Endothelial cell of umbilical vein (primary cell): ENCODE results near the gene PPM1H. TPM values are rescaled to one million over a fixed set of nuclear protein-coding genes. Genes with fewer than 3 reads are reported as not detected.

Experiments used
- BruUV-seq: library from RNA; stranded (reverse); fragments of 400-500 nt; replicated peaks from 2 replicates; lab custom pipeline; 2021; lab: Mats Ljungman, UMichigan
- CTCF ChIA-PET: fragments of 300-600, 350-600 bp; sonication (Branson Sonifier 250); formaldehyde crosslinking; loops from one replicate; lab custom pipeline; 2021; ENCODE audit warnings: antibody characterized with exemption, inconsistent platforms; lab: Charles Lee
- POLR2A ChIA-PET: fragments of 300-600, 350-600 bp; sonication (Branson Sonifier 250); formaldehyde crosslinking; loops from one replicate; lab custom pipeline; 2021; ENCODE audit warnings: antibody characterized with exemption, inconsistent platforms; lab: Charles Lee
- DNase-seq: peaks from one replicate; pipeline ENCODE4 v3.0.0-alpha.2; 2011; ENCODE audit warnings: low read depth, low spot score
- FAIRE-seq: peaks from 2 replicates; lab custom pipeline; 2011; peaks lifted over from hg19 to GRCh38; lab: Jason Lieb, UNC
- H2AFZ ChIP-seq: 2 replicates; pipeline ENCODE4 v1.6.0; 2012; ENCODE audit warnings: low read depth, low read length, control low read depth, inconsistent platforms
- H3K27ac ChIP-seq: 2 replicates; pipeline ENCODE4 v1.5.1; 2011; ENCODE audit warnings: low read depth, mild to moderate bottlenecking, control low read depth, low read length, moderate library complexity; ENCODE audit not compliant: insufficient read depth
- H3K27me3 ChIP-seq, 2 experiments: 2 replicates each; pipeline versions ENCODE4 v1.6.0 to v1.6.1; 2011; ENCODE audit warnings: low read length in 2 of 2, mixed read lengths in 1 of 2; ENCODE audit not compliant: control insufficient read depth in 2 of 2, insufficient read depth in 2 of 2
- H3K36me3 ChIP-seq, 2 experiments: 2 replicates in 1 of 2; 3 replicates in 1 of 2; pipeline ENCODE4 v1.5.1; 2011; ENCODE audit warnings: low read length in 2 of 2, mild to moderate bottlenecking in 1 of 2, moderate library complexity in 1 of 2; ENCODE audit not compliant: control insufficient read depth in 2 of 2, insufficient read depth in 2 of 2; ENCODE audit errors: extremely low read depth in 1 of 2
- H3K4me1 ChIP-seq: 3 replicates; pipeline ENCODE4 v1.5.1; 2011; ENCODE audit warnings: mild to moderate bottlenecking, low read length; ENCODE audit not compliant: control insufficient read depth, insufficient read depth; ENCODE audit errors: extremely low read depth
- H3K4me2 ChIP-seq: 2 replicates; pipeline ENCODE4 v1.6.1; 2011; ENCODE audit warnings: low read length, control low read depth, mixed read lengths; ENCODE audit not compliant: insufficient read depth
- H3K4me3 ChIP-seq, 3 experiments: fragments of 200-600 bp in 1 of 3; sonication (generic), shearing (Covaris generic) in 1 of 3; replicated peaks in 1 of 3; 2 replicates each; pipeline ENCODE4 v1.5.1; 2011 to 2016; ENCODE audit warnings: control low read depth in 3 of 3, low read length in 3 of 3, mild to moderate bottlenecking in 2 of 3, inconsistent platforms in 1 of 3, low read depth in 1 of 3, moderate library complexity in 1 of 3; ENCODE audit not compliant: insufficient read depth in 1 of 3
- H3K79me2 ChIP-seq: 2 replicates; pipeline ENCODE4 v1.6.0; 2012; ENCODE audit warnings: low read length, inconsistent platforms; ENCODE audit not compliant: control insufficient read depth, insufficient read depth
- H3K9ac ChIP-seq: replicated peaks from 2 replicates; pipeline ENCODE3; 2011; ENCODE audit warnings: low read length, control low read depth; ENCODE audit not compliant: insufficient read depth; ENCODE audit errors: extremely low read depth
- H3K9me1 ChIP-seq: replicated peaks from 3 replicates; pipeline ENCODE4 v1.6.0; 2011; ENCODE audit warnings: mild to moderate bottlenecking, low read length; ENCODE audit not compliant: control insufficient read depth, insufficient read depth; ENCODE audit errors: extremely low read depth
- H3K9me3 ChIP-seq: replicated peaks from 2 replicates; pipeline ENCODE4 v1.5.1; 2012; ENCODE audit warnings: low read length, inconsistent platforms; ENCODE audit not compliant: control insufficient read depth, insufficient read depth
- H4K20me1 ChIP-seq: replicated peaks from 2 replicates; pipeline ENCODE3; 2011; ENCODE audit warnings: mild to moderate bottlenecking, low read length; ENCODE audit not compliant: control insufficient read depth, insufficient read depth; ENCODE audit errors: extremely low read depth
- CTCF ChIP-seq, 2 donors: IDR thresholded peaks; 1 replicate in 1 of 2; 2 replicates in 1 of 2; pipeline ENCODE4 v1.5.1; 2011; ENCODE audit warnings: low read length in 2 of 2, mild to moderate bottlenecking in 2 of 2, moderate library complexity in 2 of 2, control low read depth in 1 of 2, inconsistent platforms in 1 of 2, low read depth in 1 of 2; ENCODE audit not compliant: insufficient read depth in 1 of 2; ENCODE audit errors: extremely low read depth in 1 of 2
- EZH2 ChIP-seq: IDR thresholded peaks from 2 replicates; pipeline ENCODE4 v1.6.1; 2012; ENCODE audit warnings: borderline replicate concordance, low read depth, mild to moderate bottlenecking, moderate library complexity, low read length, inconsistent platforms; ENCODE audit not compliant: severe bottlenecking
- FOS ChIP-seq: IDR thresholded peaks from 2 replicates; pipeline ENCODE4 v1.6.1; 2011; ENCODE audit warnings: mild to moderate bottlenecking, low read length, moderate library complexity, borderline replicate concordance; ENCODE audit not compliant: insufficient read depth
- GATA2 ChIP-seq: IDR thresholded peaks from 2 replicates; pipeline ENCODE4 v1.7.0; 2011; ENCODE audit warnings: low read depth, mild to moderate bottlenecking, moderate library complexity, mixed read lengths, low read length; ENCODE audit not compliant: insufficient read length, insufficient read depth
- JUN ChIP-seq: IDR thresholded peaks from 2 replicates; pipeline ENCODE4 v1.6.1; 2011; ENCODE audit warnings: borderline replicate concordance, low read depth; ENCODE audit not compliant: insufficient read length, insufficient read depth
- MAX ChIP-seq: IDR thresholded peaks from 2 replicates; pipeline ENCODE4 v1.6.1; 2011; ENCODE audit not compliant: insufficient read depth, insufficient read length
- MYC ChIP-seq: IDR thresholded peaks from one replicate; pipeline ENCODE4 v1.6.1; 2011; ENCODE audit warnings: mild to moderate bottlenecking, low read depth, low read length
- POLR2A ChIP-seq: IDR thresholded peaks from 2 replicates; pipeline ENCODE4 v1.6.1; 2012; ENCODE audit warnings: low read depth, mild to moderate bottlenecking, control low read depth, low read length
- POLR2AphosphoS5 ChIP-seq: IDR thresholded peaks from 2 replicates; pipeline ENCODE4 v1.6.1; 2012; ENCODE audit warnings: low read depth, mild to moderate bottlenecking, control low read depth, low read length, moderate library complexity; ENCODE audit not compliant: insufficient read depth
- dilution Hi-C: fragments of 300-500 bp; cut with MboI; formaldehyde crosslinking; loops from one replicate; pipeline ENCODE4 v1.15.0; 2019; ENCODE audit warnings: low sequenced_read_pairs; ENCODE audit not compliant: extremely low pct_ligation_motif_present
- intact Hi-C: fragments of 100-400 bp; cut with micrococcal nuclease; formaldehyde crosslinking; loops from one replicate; pipeline ENCODE4 v1.10.0; 2022
- polyA plus RNA-seq, 4 experiments: library from polyadenylated mRNA; depleted of rRNA in 3 of 4; stranded (reverse) in 3 of 4; unstranded in 1 of 4; fragments of >200 nt; gene quantifications; 2 replicates each; pipeline versions ENCODE4 v1.2.1 to v1.2.3, GENCODE V29; 2011 to 2012; ENCODE audit warnings: missing spikeins in 1 of 4
- total RNA-seq: library from RNA; stranded (reverse); gene quantifications from 2 replicates; pipeline ENCODE4 v1.2.3, GENCODE V29; 2021

The PPM1H gene
- total and polyA plus RNA-seq, 2 donors (not counting 3 experiments of a cell fraction or from before 2014, with no cell fraction given), result 1.0 to 7.2 TPM

- no TSS peak for BruUV-seq
- no peak overlapping the region for H3K4me2 ChIP-seq
- H3K27ac ChIP-seq, result peak overlapping the region; percentile 55
- FAIRE-seq, result peak; percentile 92
- no peaks in the 10 kb centered on the region for H4K20me1 ChIP-seq
- CTCF ChIA-PET, result interaction anchor here (0.8 to 0.9 kb wide), 2 partner anchors 77 to 135 kb away, joined by 5 to 7 read pairs; no protein-coding TSS in a partner anchor
- POLR2A ChIA-PET, result no interaction called here
- H3K4me1 ChIP-seq, result peaks cover 27% of the 10 kb centered on the region
- H3K36me3 ChIP-seq, result no peaks in the 10 kb centered on the region
- H3K4me3 ChIP-seq, result no peak overlapping the region
- no peak overlapping the region for H3K9ac ChIP-seq
- no peaks in the 10 kb centered on the region for H3K9me1 ChIP-seq
- peak; percentile 49 for DNase-seq
- intact Hi-C loops, result loop anchor here (2.0 kb wide), 1 partner anchor 40 kb away; no protein-coding TSS in a partner anchor
- dilution Hi-C loops, result no loop called here
- H3K79me2 ChIP-seq, result no peaks in the 10 kb centered on the region
- peak overlapping the region; percentile 56 for H2AFZ ChIP-seq
- no peaks in the 10 kb centered on the region for H3K9me3 ChIP-seq
- H3K27me3 ChIP-seq, result no peaks in the 10 kb centered on the region
- TF ChIP-seq MAX (no peak), POLR2A (no peak), FOS (no peak), EZH2 (no peak), POLR2AphosphoS5 (no peak), JUN (no peak)
These were observed 276.0 kb downstream of the PPM1H start for GRCh38 chr12:62658910-62659309.

GRCh38 chr12:62657363-62657632 lies 277.7 kb downstream of the PPM1H start:
- Histone ChIP-seq H3K27ac (no peak overlapping the region), H3K27me3 (no peaks in the 10 kb centered on the region), H3K4me3 (no peak overlapping the region), H3K4me2 (no peak overlapping the region), H3K9ac (no peak overlapping the region), H3K79me2 (no peaks in the 10 kb centered on the region), H3K36me3 (no peaks in the 10 kb centered on the region), H3K4me1 (peaks cover 27% of the 10 kb centered on the region), H3K9me3 (no peaks in the 10 kb centered on the region), H2AFZ (no peak overlapping the region), H3K9me1 (no peaks in the 10 kb centered on the region), H4K20me1 (no peaks in the 10 kb centered on the region)
- TF ChIP-seq FOS, result no peak
- no peak for TF ChIP-seq EZH2
- TF ChIP-seq POLR2AphosphoS5, result no peak
- no peak for TF ChIP-seq JUN
- TF ChIP-seq GATA2, result no peak
- no peak for TF ChIP-seq CTCF (IDR thresholded peaks at IDR 0.05; ENCODE audit: extremely low read depth in 1 of 2, insufficient read depth in 1 of 2, low read depth in 1 of 2, low read length in 2 of 2)
- TF ChIP-seq POLR2A, result no peak
- TF ChIP-seq MYC, result no peak
- TF ChIP-seq MAX, result no peak
- FAIRE-seq, result no peak
- intact Hi-C loops (no loop called here), dilution Hi-C loops (no loop called here)
- POLR2A ChIA-PET, result no interaction called here
- CTCF ChIA-PET, result no interaction called here
- DNase-seq, result no peak
- BruUV-seq, result no TSS peak
